Calu3 (cell line): ENCODE measurements around the gene NPY2R. TPM values are rescaled to one million over a fixed set of nuclear protein-coding genes. Genes with fewer than 3 reads are reported as not detected.

Experiments
- BruUV-seq: library from RNA; stranded (reverse); fragments of 400-500 nt; replicated peaks from 2 replicates; lab custom pipeline; 2021; lab: Mats Ljungman, UMichigan
- CTCF ChIA-PET: fragments of 300-600 bp; sonication (Branson Sonifier 250); formaldehyde crosslinking; loops from one replicate; lab custom pipeline; 2022; ENCODE audit warnings: antibody characterized with exemption; lab: Charles Lee
- DNase-seq: peaks from one replicate; pipeline ENCODE4 v3.0.0; 2022
- H3K27ac Mint-ChIP-seq: one replicate; pipeline ENCODE4 v1.8.0; 2022; ENCODE audit warnings: mixed read lengths; ENCODE audit not compliant: unreplicated experiment
- H3K27me3 Mint-ChIP-seq: one replicate; pipeline ENCODE4 v1.8.0; 2022; ENCODE audit warnings: mixed read lengths; ENCODE audit not compliant: unreplicated experiment
- H3K36me3 Mint-ChIP-seq: one replicate; pipeline ENCODE4 v1.8.0; 2022; ENCODE audit warnings: mild to moderate bottlenecking, moderate library complexity, mixed read lengths; ENCODE audit not compliant: insufficient read depth, unreplicated experiment
- H3K4me1 Mint-ChIP-seq: one replicate; pipeline ENCODE4 v1.8.0; 2022; ENCODE audit warnings: mild to moderate bottlenecking, low read depth, mixed read lengths; ENCODE audit not compliant: unreplicated experiment
- H3K4me3 Mint-ChIP-seq: one replicate; pipeline ENCODE4 v1.8.0; 2022; ENCODE audit warnings: mild to moderate bottlenecking, low read depth, moderate library complexity, mixed read lengths; ENCODE audit not compliant: unreplicated experiment
- H3K9me3 Mint-ChIP-seq: one replicate; pipeline ENCODE4 v1.8.0; 2022; ENCODE audit warnings: low read depth, mixed read lengths; ENCODE audit not compliant: unreplicated experiment
- intact Hi-C: fragments of 100-400 bp; cut with micrococcal nuclease; formaldehyde crosslinking; loops from one replicate; pipeline ENCODE4 v1.10.0; 2022; ENCODE audit not compliant: unreplicated experiment
- total RNA-seq: library from RNA; stranded (reverse); gene quantifications from 2 replicates; pipeline ENCODE4 v1.2.3, GENCODE V29; 2022
- TF ChIP-seq, protein P1 (sequence below): fragments of 200-600 bp; IDR thresholded peaks from one replicate; pipeline ENCODE4 v1.8.0; 2022; ENCODE audit warnings: antibody characterized with exemption; ENCODE audit not compliant: unreplicated experiment

Gene NPY2R
- total RNA-seq, 1 experiment from 2014 or later, result not detected

DNA sequence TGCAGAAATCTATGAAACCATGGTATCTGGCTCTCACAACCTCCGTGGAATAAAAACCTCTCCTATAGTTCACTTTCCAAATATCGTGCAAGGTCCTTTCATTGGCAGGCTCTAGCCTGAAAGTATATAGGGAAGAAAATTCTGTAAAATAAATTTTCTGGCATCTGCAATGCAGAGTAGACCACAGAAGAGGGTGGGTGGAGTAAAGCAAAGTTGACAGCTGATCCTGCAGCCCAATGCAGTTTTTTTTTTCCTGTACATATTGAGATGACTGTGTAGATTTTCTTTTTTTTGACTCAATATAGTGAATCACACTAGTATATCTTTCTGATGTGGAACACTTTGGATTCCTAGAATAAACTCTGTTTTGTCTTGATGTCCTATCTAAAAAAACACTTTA is 56.7 kb downstream of the NPY2R start:
- Mint-ChIP-seq H3K4me3 (no peak overlapping the region), H3K36me3 (no peaks in the 10 kb centered on the region), H3K27ac (no peak overlapping the region), H3K27me3 (no peaks in the 10 kb centered on the region), H3K9me3 (no peaks in the 10 kb centered on the region), H3K4me1 (no peaks in the 10 kb centered on the region)
- intact Hi-C loops, result no loop called here
- TF ChIP-seq, protein P1, sequence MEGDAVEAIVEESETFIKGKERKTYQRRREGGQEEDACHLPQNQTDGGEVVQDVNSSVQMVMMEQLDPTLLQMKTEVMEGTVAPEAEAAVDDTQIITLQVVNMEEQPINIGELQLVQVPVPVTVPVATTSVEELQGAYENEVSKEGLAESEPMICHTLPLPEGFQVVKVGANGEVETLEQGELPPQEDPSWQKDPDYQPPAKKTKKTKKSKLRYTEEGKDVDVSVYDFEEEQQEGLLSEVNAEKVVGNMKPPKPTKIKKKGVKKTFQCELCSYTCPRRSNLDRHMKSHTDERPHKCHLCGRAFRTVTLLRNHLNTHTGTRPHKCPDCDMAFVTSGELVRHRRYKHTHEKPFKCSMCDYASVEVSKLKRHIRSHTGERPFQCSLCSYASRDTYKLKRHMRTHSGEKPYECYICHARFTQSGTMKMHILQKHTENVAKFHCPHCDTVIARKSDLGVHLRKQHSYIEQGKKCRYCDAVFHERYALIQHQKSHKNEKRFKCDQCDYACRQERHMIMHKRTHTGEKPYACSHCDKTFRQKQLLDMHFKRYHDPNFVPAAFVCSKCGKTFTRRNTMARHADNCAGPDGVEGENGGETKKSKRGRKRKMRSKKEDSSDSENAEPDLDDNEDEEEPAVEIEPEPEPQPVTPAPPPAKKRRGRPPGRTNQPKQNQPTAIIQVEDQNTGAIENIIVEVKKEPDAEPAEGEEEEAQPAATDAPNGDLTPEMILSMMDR, result no peak
- CTCF ChIA-PET, result no interaction called here
- BruUV-seq, result no TSS peak
- no peak for DNase-seq

Other genes with a start within 250 kb of the NPY2R start
- gene MAP9, start 168.3 kb downstream of the NPY2R start, total RNA-seq, result 9.4 and 10.3 TPM in 2 replicates